A673 (cell line): Measurements from ENCODE around the gene VBP1. TPM values are rescaled to one million over a fixed set of nuclear protein-coding genes. Genes with fewer than 3 reads are reported as not detected.

Experiments
- BruUV-seq: library from RNA; stranded (reverse); fragments of 400-500 nt; replicated peaks from 2 replicates; lab custom pipeline; 2021; lab: Mats Ljungman, UMichigan
- CTCF ChIA-PET: fragments of 300-600 bp; sonication (Branson Sonifier 250); formaldehyde crosslinking; loops from one replicate; lab custom pipeline; 2022; ENCODE audit warnings: antibody characterized with exemption; lab: Charles Lee
- POLR2A ChIA-PET: fragments of 300-600 bp; sonication (Branson Sonifier 250); formaldehyde crosslinking; loops from one replicate; lab custom pipeline; 2022; ENCODE audit warnings: antibody characterized with exemption; ENCODE audit not compliant: low non-redundant PET; lab: Charles Lee
- DNase-seq: peaks from one replicate; pipeline ENCODE4 v3.0.0-alpha.2; 2015; ENCODE audit warnings: low spot score
- H3K27ac ChIP-seq: fragments of 200-600 bp; sonication (generic); 2 replicates; pipeline ENCODE4 v1.5.1; 2016; ENCODE audit warnings: mixed run types, low read depth, mild to moderate bottlenecking, mixed read lengths, antibody characterized with exemption, low read length; ENCODE audit not compliant: poor library complexity, severe bottlenecking
- H3K27me3 ChIP-seq: fragments of 200-600 bp; sonication (generic); replicated peaks from 2 replicates; pipeline ENCODE4 v1.6.1; 2017; ENCODE audit warnings: mixed run types, low read depth, mild to moderate bottlenecking, mixed read lengths, antibody characterized with exemption, low read length; ENCODE audit not compliant: insufficient read depth, poor library complexity
- H3K36me3 ChIP-seq: fragments of 200-600 bp; sonication (generic); 2 replicates; pipeline ENCODE4 v1.6.1; 2016; ENCODE audit warnings: mixed run types, mild to moderate bottlenecking, mixed read lengths, antibody characterized with exemption, low read length; ENCODE audit not compliant: insufficient read depth, poor library complexity, severe bottlenecking
- H3K4me1 ChIP-seq: fragments of 200-600 bp; sonication (generic); 2 replicates; pipeline ENCODE4 v1.6.1; 2017; ENCODE audit warnings: mixed run types, mild to moderate bottlenecking, mixed read lengths, antibody characterized with exemption, low read length; ENCODE audit not compliant: insufficient read depth, poor library complexity, severe bottlenecking
- H3K4me3 ChIP-seq: fragments of 200-600 bp; sonication (generic); 2 replicates; pipeline ENCODE4 v1.5.1; 2016; ENCODE audit warnings: low read depth, mixed run types, mild to moderate bottlenecking, mixed read lengths, low read length; ENCODE audit not compliant: poor library complexity, severe bottlenecking
- H3K9me3 ChIP-seq: fragments of 200-600 bp; sonication (generic); 2 replicates; pipeline ENCODE4 v1.6.1; 2016; ENCODE audit warnings: mixed run types, low read depth, mild to moderate bottlenecking, mixed read lengths, antibody characterized with exemption, low read length; ENCODE audit not compliant: poor library complexity, severe bottlenecking
- CTCF ChIP-seq: fragments of 300-800, 200-600 bp; sonication (generic); conservative IDR thresholded peaks from 2 replicates; pipeline ENCODE4 v1.5.1; 2017; ENCODE audit warnings: low read depth, mild to moderate bottlenecking, antibody characterized with exemption, low read length, moderate library complexity, mixed read lengths
- EZH2 ChIP-seq: fragments of 200-600 bp; sonication (generic); IDR thresholded peaks from 2 replicates; pipeline ENCODE4 v1.6.1; 2017; ENCODE audit warnings: borderline replicate concordance, low read depth, mild to moderate bottlenecking, mixed read lengths, antibody characterized with exemption, low read length; ENCODE audit not compliant: poor library complexity, severe bottlenecking
- intact Hi-C: fragments of 100-400 bp; cut with micrococcal nuclease; formaldehyde crosslinking; loops from one replicate; pipeline ENCODE4 v1.10.0; 2022; ENCODE audit not compliant: unreplicated experiment
- total RNA-seq: library from RNA; stranded (reverse); gene quantifications from 2 replicates; pipeline ENCODE4 v1.2.3, GENCODE V29; 2021

VBP1 gene
- total RNA-seq, 1 experiment from 2014 or later, result 119 TPM

GRCh38 chrX:155246748-155247147 lies 30.5 kb downstream of the VBP1 start:
- H3K27ac ChIP-seq, result no peak overlapping the region
- CTCF ChIA-PET, result no interaction called here
- H3K36me3 ChIP-seq, result no peaks in the 10 kb centered on the region
- no peak for DNase-seq
- POLR2A ChIA-PET, result no interaction called here
- no TSS peak for BruUV-seq
- no peaks in the 10 kb centered on the region for H3K9me3 ChIP-seq
- intact Hi-C loops, result no loop called here
- H3K27me3 ChIP-seq, result no peaks in the 10 kb centered on the region
- H3K4me3 ChIP-seq, result no peak overlapping the region
- TF ChIP-seq CTCF (no peak), EZH2 (no peak)
- H3K4me1 ChIP-seq, result peaks cover 2% of the 10 kb centered on the region

- ChIA-PET CTCF (no interaction called here), POLR2A (no interaction called here)
- no peak for TF ChIP-seq CTCF
- Histone ChIP-seq H3K4me1 (peaks cover 5% of the 10 kb centered on the region), H3K36me3 (no peaks in the 10 kb centered on the region), H3K9me3 (no peaks in the 10 kb centered on the region), H3K27me3 (no peaks in the 10 kb centered on the region), H3K4me3 (no peak overlapping the region), H3K27ac (no peak overlapping the region)
- no peak for DNase-seq
- intact Hi-C loops, result no loop called here
- no TSS peak for BruUV-seq
These were observed 31.2 kb downstream of the VBP1 start for GRCh38 chrX:155247497-155247896.

- intact Hi-C loops, result no loop called here
- ChIA-PET CTCF (no interaction called here), POLR2A (no interaction called here)
These were observed 35.1 kb downstream of the VBP1 start for GRCh38 chrX:155251391-155251790.

More at GRCh38 chrX:155251391-155251790, 35.1 kb downstream of the VBP1 start:
- no peak for TF ChIP-seq CTCF
- TF ChIP-seq EZH2, result no peak
- H3K9me3 ChIP-seq, result no peaks in the 10 kb centered on the region
- no peak overlapping the region for H3K4me3 ChIP-seq
- H3K27ac ChIP-seq, result no peak overlapping the region
- no peaks in the 10 kb centered on the region for H3K27me3 ChIP-seq
- no TSS peak for BruUV-seq
- H3K36me3 ChIP-seq, result no peaks in the 10 kb centered on the region
- H3K4me1 ChIP-seq, result peaks cover 5% of the 10 kb centered on the region
- DNase-seq, result no peak
